ENCODE results near the gene NDOR1.
A peak's percentile ranks its signal among the peaks of the same experiment; 100 is the strongest.

NDOR1 gene

DNA sequence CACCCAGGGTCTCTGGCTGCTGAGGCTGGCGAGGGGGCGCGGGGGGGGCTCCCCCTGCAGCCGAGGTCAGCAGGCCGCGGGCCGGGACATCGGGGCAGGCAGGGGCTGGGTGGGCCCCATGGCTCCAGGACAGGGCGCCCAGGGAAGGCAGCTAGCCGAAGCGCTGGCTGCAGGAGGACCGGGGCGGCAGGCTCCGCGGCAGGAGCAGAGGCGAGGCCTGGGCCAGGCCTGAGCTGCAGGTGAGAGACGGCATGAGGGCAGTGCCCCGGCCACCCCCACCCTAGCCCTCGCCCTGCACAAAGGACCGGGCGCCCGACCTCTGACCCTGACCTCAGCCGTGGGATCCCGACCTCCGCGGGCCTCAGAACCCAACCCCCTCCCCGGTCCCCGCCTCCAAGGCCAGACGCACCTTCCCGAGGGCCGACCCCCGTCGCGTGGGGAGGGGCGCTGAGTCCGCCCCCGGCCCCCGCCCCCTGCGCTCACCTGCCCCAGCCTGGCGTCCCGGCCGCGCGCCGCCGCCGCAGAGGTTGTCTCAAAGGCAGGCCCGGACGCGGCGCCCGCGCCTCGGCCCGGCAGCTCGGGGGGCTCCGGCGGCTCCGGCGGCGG lies 16.1 kb downstream of the NDOR1 start:
- DNase-seq: no peak

DNA sequence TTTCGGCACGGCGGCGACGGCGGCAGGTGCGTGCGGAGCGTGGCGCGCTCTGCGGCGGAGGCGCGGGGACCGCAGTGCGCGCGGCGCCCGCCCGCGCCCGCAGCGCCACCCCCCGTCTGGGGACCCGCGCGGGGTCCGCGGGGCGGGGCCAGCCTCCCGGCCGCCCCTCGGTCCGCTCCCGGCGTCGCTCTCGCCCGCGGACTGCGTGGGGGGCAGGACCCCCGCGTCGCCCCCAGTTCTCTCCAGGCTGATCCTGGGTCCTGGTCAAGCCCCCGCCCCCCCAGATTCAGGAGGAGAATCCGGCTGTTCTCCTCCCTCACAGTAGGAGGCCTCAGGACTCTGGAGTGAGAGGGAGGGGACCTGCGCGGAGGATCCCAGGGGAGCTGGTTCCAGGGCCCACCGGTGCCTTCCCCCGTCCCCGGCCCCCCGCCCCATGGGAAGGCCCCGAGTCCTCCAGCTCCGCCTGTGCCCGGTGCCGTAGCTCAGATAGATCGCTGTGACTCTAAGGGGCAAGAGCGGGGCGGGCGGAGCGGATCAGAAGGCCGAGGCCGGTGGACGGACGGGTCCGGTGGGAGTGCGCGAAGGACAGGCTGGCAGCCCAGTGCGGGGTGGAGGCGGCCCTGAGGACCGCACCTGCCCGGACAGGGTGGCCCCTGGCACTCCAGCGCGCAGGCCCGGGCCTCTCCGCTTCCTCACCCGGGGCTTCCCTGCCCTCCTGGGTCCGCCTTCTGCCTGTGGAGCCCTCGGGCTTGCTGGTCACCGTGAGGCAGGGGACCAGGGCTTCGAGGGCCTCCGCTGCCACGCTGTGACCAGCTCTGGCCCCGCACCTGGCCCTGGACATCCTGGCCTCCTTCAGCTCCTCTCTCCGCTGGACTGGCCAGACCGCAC lies 16.9 kb downstream of the NDOR1 start, which contains the start of gene RNF208:
TSS of gene RNF208 (minus strand) at position 51 of the 888 bp plus-strand sequence. CDS start 1,028 bp downstream, outside the sequence.
- no peak for DNase-seq

DNA sequence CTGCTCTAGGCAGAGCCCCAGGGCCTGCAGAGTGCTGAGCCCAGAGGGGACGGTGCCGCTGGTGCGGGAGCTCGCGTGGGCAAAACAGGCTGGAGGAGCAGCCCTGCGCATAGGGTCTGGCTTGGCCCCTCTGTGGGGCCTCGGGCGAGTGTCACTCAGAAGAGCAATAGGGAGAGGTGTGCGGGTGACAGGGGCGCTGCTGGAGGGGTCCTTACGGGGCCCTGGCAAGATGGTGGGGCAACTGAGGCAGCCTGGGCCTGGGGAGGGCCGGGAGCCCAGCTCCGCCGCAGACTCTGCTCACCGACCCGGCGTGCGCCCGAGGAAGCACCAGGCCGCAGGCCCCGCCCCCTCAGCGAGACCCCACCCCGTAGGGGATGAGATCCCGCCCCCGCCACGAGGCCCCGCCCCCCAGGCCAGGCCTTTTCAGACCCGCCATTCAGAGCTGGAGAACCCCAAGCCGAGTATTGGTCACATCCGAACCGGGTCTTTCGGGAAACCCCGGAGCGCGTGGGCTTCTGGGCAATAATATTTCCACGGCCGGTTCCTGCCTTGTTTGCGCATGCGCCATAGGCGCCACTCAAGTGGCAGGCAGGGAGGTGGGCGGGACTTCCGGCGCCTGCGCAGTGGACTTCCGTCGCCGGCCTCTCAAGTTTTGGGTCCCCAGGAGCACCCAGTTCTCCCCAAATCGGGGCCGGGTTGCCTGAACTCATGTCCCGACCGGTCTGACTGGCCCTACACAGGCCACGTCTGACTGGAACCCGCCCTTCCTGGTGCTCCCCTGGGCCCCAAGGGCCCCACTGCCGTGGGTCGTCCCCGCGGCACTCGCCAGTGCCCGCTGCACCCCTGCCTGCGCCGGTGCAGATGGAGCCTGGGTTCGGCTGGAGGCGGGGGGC lies 17.8 kb downstream of the NDOR1 start:
- peak; percentile 97 to 98 for DNase-seq

DNA sequence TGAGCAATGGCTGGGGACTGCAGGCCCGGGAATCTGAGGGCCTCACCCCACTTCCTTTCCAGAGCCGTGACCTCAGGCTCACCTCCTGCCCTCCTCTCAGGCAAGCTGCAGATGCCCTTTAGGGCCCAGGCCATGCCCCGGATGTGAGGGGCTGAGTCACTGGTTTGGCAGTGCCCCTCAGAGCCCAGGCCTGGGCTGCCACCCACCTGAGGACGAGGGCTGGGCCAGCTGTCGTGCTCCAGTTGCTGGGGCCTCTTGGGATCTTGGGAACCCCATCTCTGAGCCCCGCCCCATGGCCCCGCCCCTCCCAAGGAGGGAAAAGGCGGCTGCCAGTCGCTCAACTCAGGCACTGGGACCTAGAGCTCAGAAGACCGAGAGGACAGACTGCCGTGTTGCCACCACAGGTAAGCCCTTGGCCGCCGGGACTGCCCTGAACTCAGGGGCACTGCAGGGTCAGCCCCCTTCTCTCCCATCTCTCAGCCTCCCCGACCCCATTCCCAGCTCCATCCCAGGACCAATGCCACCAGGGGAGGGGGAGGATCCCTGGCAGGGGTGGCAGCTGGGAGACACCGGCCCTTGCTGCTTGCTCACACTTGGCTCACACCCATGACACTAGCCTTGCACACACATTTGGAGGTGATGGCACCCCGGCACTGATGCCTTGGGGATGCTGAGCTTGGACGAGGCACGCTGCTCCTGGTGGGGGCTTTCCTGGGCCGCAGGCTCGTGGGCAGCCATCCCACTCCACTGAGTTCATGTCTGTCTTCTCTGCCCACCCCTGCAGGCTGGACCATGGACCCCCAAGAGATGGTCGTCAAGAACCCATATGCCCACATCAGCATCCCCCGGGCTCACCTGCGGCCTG lies 19.6 kb downstream of the NDOR1 start, which contains the start of gene CYSRT1:
TSS of gene CYSRT1 (plus strand) at position 345 of the 865 bp plus-strand sequence. CDS start at position 793, 448 bp downstream.
- DNase-seq: peak in 1 of 2 experiments; percentile 31

DNA sequence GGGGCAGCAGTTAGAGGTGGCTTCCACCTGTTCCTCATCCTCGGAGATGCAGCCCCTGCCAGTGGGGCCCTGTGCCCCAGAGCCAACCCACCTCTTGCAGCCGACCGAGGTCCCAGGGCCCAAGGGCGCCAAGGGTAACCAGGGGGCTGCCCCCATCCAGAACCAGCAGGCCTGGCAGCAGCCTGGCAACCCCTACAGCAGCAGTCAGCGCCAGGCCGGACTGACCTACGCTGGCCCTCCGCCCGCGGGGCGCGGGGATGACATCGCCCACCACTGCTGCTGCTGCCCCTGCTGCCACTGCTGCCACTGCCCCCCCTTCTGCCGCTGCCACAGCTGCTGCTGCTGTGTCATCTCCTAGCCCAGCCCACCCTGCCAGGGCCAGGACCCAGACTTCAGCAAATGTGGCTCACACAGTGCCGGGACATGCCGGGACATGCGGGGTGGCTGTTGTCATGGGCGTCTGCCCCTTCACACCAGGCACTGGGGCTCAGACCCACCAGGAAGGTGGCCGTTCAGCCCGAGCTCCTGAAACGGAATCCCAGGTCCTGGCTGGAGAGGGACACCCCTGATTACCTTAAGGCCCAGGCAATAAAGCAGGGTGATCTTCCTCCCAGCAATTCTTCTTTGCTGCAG lies 20.3 kb downstream of the NDOR1 start:
- DNase-seq: no peak

DNA sequence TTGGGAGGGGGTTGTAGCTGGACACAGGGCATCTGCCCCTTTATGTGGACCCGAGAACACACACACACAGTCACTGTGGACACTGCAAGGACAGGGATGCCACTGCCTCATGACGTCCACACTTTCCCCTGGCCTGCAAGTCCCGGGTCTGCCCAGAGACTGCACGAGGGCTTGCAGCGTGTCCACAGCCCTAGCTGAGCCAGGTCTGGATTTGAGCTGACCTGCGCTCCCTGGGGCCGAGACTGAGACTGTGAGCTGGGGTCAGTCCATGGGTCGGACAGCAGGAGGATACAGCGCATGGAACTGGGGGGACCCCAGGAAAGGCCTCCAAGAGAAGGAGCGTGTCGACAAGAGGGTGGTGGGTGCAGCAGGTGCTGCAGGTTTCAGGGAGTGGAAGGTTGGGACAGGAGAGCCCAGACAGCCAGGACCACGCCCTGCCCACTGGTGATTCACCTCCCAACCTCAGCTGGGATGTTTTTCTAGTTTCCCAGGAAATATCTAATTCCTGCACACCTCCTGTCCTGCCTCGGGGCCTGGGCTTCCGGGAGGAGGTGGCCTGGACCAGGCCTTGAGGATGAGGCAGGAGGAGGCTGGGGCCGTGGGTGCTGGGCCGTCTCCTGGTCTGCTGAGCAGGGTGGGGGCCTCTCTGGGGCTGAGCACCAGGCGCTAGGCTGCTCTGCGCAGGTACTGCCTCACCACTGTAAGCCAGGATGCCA lies 21.0 kb downstream of the NDOR1 start:
- no peak for DNase-seq

DNA sequence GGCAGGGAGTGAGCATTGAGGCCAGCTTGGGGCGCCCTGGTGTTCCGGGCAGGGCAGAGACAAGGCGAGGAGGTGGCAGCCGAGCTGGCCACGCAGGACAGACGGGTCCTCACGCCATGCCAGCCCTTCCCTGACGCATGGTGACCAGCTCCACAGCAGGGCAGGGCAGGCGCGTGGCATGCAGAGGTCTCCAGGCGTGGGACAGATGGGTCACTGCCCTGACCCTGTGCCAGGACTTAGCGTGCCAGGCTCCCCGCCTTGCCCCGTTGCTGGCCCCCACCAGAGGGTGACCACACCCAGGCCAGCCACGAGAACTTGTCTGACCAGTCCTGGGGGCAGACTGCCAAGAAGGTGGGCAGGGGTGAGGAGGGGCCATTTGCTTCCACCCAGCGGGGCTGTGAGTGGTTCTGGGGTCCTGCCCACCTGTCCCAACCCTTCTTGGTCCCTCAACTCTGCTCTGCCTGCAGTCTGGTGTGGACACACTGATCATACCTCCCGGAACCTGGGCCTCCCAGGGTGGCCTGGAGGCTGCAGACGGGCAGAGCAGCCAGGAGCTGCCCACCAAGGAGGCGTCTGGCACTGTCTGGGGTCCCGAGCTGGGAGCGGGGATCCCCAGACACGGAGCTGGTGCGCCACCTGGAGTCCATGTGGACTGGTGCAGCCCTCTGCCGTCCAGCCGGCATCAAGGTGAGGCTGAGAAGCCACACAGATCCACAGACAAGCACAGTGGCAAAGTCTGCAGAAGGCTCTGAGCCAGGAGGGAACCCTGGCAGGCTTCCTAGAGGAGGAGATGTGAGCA lies 21.8 kb downstream of the NDOR1 start, which contains the start of gene RNF224:
TSS of gene RNF224 (plus strand) at position 449 of the 799 bp plus-strand sequence. CDS start 834 bp downstream, outside the sequence.
- DNase-seq: peak; percentile 83 to 87

DNA sequence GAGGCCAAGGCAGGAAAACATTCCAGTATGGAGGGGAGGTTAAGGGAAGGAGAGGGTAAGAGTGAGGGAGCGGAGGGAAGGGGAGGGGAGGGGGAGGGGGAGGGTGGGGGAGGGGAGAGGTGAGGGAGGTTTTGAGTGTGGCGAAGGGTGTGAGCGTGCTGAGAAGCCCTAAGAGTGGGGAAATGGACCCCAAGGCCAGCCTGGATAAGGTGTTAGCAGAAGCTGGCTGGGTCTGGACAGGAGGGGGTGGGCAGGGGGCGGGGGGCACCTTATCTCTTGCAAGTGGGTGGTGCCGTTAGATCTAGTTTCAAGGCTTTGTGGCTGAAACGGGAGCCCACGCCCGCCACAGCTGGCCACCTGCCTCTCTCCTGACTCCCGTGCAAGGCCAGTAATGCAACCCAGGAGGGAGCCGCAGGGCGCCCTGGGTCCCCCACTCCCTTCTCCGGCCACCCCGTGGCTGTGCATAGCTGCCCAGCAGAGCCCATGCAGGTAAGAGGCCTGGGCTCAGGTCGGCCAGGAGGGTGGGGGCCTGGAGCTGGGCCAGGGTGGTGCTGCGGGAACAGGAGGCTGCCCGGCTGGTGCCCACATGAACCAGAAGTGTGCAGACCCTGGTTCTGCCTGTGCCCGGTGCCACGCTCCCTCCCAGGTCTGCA lies 22.5 kb downstream of the NDOR1 start:
- no peak for DNase-seq

DNA sequence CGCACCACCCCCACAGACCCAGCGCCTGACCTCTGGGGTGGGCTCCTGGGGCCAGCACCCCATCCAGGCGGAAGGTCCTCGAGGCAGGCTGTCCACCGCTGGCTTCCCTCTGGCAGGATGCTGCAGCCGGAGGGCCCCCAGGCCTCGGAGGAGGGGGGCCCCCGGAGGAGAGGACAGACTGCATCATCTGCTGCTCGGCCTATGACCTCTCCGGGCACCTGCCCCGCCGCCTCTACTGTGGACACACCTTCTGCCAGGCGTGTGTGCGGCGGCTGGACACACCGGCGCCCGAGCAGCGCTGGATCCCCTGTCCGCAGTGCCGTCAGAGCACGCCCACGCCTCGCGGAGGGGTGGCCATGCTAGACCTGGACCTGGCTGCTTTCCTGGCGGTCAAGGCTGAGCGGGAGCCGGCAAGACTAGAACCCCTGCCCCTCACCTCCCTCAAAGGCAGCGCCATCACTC lies 23.0 kb downstream of the NDOR1 start:
- no peak for DNase-seq

DNA sequence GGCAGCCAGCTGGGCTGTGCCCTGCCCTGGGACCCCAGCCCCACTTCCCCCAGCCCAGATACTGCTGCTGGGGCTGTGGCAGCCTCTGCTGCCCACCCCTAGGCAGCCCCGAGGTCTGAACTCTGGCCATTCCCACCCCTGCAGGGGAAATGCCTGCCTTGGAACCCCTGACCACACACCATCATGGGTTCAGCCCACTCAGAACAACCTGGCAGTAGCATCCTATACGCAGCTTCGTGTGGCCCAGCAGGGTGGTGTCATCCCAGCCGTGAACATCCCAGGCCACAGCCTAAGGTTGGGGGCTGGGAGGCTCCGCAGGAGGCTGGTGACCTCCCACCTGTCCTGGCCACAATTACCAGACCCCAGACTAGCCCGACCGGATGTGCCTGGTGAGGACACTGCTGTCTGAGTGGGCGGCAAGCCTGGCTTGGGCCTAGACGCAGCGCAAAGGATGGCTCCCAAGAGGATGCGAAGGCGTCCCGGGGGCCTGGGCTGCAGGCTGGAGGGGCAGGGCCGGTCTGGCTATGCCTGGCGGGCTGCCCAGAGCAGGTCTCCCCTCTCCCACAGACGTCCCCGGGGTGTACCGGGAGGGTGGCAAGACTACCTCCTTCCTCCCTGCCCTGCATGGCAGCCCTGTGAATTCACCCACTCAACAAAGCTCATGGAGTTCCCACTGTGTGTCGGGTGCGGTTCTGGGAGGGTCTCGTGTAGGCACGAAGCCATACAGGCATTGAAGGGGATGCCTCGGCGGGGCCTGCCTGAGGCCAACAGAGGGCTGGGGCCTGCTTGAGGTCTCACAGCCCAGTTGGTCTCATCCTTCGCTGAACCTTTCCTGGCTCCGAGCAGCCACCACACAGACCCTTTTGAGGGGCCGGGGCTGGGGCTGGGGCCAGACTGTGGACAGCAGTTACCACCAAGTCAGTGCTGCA lies 23.7 kb downstream of the NDOR1 start:
- DNase-seq: no peak

DNA sequence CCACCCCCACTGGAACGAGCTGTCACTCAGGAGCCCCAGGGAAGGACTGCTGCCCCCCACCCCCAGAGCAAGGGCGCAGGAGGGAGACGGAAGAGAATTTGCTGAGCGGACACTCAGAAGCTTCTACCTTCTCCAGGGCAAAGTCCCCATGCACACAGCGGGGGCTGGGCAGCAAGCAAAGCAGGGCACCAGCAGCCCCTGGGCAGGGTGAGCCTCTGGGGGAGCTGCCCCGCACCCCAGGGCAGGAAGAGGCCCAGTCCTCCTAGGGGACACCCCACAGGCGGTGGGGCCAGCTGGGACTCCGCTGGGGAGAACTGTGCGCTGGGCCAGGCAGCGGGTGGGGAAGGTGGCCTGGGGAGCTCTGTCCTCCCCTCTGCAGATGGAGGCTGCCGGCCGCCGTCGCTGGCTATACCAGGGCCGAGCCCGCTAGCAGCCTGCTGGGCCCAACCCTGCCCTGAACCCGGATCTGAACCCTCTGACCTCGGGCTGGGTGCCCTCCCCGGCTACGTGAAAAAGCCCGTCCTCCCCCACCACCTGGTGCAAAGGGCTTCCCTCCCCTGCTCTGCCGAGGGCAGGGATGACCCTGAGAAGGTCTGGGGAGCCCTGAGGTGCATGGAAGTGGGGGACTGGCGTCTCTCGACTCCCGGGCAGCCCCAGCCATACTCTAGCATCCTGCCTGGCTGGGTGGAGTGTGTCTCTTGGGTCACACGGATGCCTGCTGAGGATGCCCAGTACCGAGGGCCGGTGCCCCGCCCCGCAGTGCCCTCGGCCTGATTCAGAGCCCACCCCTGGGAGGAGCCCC lies 24.6 kb downstream of the NDOR1 start:
- no peak for DNase-seq

DNA sequence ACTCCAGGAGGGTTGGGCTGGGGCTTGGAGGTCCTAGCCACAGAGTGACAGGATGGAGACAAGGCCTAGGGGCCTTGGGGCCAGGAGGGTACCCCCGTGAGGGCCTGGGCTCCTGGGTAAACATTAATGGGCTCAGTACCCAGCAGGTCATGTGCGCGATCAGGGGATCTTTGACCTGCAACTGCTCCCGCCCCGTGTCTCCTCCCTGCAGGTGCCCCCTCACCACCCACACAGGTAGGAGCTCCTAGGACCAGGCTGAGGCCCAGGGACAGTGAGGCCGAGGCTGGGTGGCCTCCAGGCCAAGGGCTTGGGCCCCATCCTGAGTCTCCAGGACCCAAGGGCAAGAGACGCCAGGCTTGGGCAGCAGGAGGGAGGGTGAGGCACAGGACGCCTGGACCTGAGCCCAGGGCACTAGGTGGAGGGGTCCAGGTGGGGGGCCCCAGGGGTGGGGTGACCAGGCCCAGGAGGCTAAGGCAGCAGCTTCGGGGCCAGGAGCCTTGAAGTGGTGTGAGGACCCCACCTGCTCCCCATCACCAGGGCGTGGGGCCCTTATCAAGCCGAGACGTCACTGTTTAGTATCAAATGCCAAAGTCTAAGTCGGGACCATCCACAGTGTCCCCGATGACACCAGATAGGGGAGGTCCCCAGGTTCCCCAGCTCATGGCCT lies 25.3 kb downstream of the NDOR1 start, which contains the start of gene SLC34A3:
TSS of gene SLC34A3 (plus strand) at position 197 of the 667 bp plus-strand sequence. CDS start 802 bp downstream, outside the sequence.
- DNase-seq: no peak

DNA sequence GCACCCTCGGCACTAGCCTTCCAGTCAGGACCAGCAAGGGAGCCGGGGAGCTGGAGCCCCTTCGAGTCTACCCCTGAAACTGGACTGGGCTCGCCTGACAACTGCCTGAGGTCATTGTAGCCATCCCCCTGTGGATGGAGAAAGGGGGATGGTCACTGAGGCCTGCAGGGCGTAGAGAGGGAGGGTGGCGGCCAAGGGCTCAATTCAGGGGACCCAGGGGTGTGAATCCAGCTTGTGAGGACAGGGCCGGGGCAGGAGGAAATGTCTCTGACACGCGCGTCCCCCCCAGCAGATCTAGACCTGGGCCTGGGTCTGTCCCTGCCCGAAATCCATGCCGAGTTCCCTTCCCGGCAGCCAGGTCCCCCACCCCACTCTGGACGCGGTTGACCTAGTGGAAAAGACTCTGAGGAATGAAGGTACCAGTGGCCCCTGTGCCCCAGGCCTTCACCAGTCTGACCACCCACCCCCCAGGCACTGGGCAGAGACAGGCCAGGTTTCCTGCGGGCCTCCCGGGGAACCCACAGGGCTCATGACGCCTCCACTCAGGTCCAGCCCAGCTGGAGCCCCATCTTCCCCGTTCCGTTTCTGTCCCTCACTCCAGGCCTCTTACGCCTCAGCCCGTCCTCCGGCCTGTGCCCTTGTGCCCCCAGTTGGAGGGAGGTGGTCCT lies 26.0 kb downstream of the NDOR1 start:
- DNase-seq: no peak

DNA sequence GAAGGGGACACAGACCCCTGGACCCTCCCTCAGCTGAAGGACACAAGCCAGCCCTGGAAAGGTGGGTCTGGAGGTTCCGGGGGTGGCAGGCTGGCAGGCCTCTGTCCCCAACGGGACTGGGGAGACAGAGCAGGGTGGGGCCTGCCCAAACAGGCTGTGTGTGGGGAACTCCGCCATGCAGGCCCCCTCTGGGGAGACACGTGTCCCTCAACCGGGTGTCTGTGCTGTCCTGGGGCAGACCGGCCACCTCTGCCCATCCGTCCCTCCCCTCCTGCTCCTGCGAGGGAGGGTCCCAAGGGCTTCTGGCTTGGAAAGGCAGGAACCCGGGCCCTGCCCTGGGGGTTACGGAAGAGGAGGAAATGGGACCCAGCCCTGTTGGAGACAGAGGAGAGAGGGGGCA lies 26.6 kb downstream of the NDOR1 start:
- DNase-seq: no peak

DNA sequence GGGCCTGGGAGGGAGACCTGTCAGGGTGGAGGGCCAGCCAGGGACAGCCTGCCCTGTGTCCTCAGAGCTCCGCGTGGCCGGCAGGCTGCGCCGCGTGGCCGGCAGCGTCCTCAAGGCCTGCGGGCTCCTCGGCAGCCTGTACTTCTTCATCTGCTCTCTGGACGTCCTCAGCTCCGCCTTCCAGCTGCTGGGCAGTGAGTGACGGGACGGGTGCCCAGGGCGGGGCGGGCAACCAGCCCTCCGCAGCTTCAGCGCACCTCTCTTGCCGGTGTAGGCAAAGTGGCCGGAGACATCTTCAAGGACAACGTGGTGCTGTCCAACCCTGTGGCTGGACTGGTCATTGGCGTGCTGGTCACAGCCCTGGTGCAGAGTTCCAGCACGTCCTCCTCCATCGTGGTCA lies 27.0 kb downstream of the NDOR1 start:
- no peak for DNase-seq

All from activated CD4-positive, alpha-beta T cell treated with anti-CD3 and anti-CD28 coated beads, Interleukin-2, amount 50 U/mL, for 48 hours (primary cell).